Measurements from ENCODE around the gene AKAP6.

DNA sequence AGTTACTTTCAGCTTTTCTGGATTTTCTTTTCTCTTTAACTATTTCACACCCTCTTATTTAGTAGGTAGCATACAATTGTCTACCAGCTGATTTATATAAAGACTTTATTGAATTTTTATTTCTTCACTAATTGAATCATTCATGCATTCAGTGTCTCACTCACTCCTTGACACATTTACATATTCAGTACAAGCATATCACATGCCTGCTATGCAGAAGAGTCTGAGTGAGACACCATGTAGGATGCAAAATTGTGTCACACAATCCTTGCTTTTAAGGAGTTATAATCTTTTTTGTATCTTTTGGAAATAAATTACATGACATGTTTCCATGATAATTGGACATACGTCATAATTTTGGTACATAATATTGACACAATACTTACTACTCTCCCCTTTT, 83.0 kb downstream of the AKAP6 start:
- TF ChIP-seq, protein P1, sequence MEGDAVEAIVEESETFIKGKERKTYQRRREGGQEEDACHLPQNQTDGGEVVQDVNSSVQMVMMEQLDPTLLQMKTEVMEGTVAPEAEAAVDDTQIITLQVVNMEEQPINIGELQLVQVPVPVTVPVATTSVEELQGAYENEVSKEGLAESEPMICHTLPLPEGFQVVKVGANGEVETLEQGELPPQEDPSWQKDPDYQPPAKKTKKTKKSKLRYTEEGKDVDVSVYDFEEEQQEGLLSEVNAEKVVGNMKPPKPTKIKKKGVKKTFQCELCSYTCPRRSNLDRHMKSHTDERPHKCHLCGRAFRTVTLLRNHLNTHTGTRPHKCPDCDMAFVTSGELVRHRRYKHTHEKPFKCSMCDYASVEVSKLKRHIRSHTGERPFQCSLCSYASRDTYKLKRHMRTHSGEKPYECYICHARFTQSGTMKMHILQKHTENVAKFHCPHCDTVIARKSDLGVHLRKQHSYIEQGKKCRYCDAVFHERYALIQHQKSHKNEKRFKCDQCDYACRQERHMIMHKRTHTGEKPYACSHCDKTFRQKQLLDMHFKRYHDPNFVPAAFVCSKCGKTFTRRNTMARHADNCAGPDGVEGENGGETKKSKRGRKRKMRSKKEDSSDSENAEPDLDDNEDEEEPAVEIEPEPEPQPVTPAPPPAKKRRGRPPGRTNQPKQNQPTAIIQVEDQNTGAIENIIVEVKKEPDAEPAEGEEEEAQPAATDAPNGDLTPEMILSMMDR (IDR thresholded peaks at IDR 0.05), result no peak
- no peak for TF ChIP-seq POLR2A (IDR thresholded peaks at IDR 0.05)
